Kidney epithelial cell (primary cell): ENCODE measurements around the gene IL13RA2. TPM values are rescaled to one million over a fixed set of nuclear protein-coding genes. Genes with fewer than 3 reads are reported as not detected.

ENCODE experiments used
- DNase-seq: peaks from one replicate; pipeline ENCODE4 v3.0.0-alpha.2; 2010; ENCODE audit warnings: low read depth
- H3K27me3 ChIP-seq: 2 replicates; pipeline ENCODE4 v1.6.0; 2011; ENCODE audit warnings: low read length; ENCODE audit not compliant: control insufficient read depth, insufficient read depth
- H3K36me3 ChIP-seq: 2 replicates; pipeline ENCODE4 v1.5.1; 2011; ENCODE audit warnings: low read length; ENCODE audit not compliant: control insufficient read depth, insufficient read depth
- H3K4me3 ChIP-seq: 2 replicates; pipeline ENCODE4 v1.5.1; 2011; ENCODE audit warnings: low read depth, mild to moderate bottlenecking, control low read depth, low read length
- CTCF ChIP-seq: IDR thresholded peaks from 2 replicates; pipeline ENCODE4 v1.5.1; 2011; ENCODE audit warnings: mild to moderate bottlenecking, moderate library complexity, low read length, control low read depth, inconsistent platforms; ENCODE audit not compliant: insufficient read depth, poor library complexity, severe bottlenecking
- total RNA-seq: library from RNA; depleted of rRNA; stranded (reverse); fragments of >200 nt; gene quantifications from 2 replicates; pipeline ENCODE4 v1.2.3, GENCODE V29; 2015

The IL13RA2 gene
- total RNA-seq, 1 donor from 2014 or later, result 0.25 TPM

DNA sequence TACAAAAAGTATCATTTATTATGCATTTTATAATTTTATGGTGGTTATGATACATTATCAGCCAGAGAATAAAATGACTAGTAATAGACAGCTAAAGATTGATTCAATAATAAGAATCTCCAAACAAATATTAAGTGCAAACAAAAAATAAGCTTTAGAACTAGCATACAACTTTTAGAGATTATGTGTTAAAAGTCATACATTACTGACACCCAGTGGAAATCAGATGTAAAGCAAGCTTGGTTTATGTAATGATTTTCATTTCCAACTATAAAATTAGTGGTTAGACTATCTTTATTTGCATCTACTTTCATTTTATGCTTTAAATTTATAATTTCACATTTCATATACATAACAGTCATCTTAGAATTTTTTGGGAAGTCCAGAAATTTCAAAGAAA lies 57.7 kb downstream of the IL13RA2 start:
- H3K27me3 ChIP-seq, result no peaks in the 10 kb centered on the region
- H3K4me3 ChIP-seq, result no peak overlapping the region
- TF ChIP-seq CTCF, result peak; percentile 26
- DNase-seq, result no peak
- H3K36me3 ChIP-seq, result no peaks in the 10 kb centered on the region

Other genes starting within 250 kb of the IL13RA2 start
- gene RBMXL3, start 171.8 kb upstream of the IL13RA2 start, total RNA-seq, result not detected in 2 replicates
- gene LRCH2, start 216.5 kb upstream of the IL13RA2 start, total RNA-seq, result 3.7 and 5.1 TPM in 2 replicates